Right cardiac atrium (tissue), 5 donors: ENCODE results near the gene KLF13. TPM values are rescaled to one million over a fixed set of nuclear protein-coding genes. Genes with fewer than 3 reads are reported as not detected.

Source experiments
- ATAC-seq, 2 donors: fragments of 200-7000 bp; cut with Tn5 transposase; one replicate each; pipeline versions ENCODE4 v1.8.0 to v1.9.1; 2020; ENCODE audit warnings: moderate library complexity in 2 of 2, mild to moderate bottlenecking in 1 of 2
- DNase-seq, 3 donors: peaks; one replicate each; pipeline ENCODE4 v3.0.0-alpha.2; 2020
- H3K27ac ChIP-seq: one replicate; pipeline ENCODE4 v1.5.1; 2013; ENCODE audit warnings: mild to moderate bottlenecking, low read length, control low read depth, moderate library complexity
- H3K27me3 ChIP-seq: one replicate; pipeline ENCODE4 v1.6.1; 2013; ENCODE audit not compliant: control insufficient read depth, insufficient read depth
- H3K4me1 ChIP-seq: one replicate; pipeline ENCODE4 v1.6.1; 2013; ENCODE audit warnings: low read length; ENCODE audit not compliant: control insufficient read depth, insufficient read depth
- H3K4me3 ChIP-seq: one replicate; pipeline ENCODE4 v1.5.1; 2013; ENCODE audit warnings: low read length, control low read depth
- H3K9me3 ChIP-seq: one replicate; pipeline ENCODE4 v1.6.1; 2013; ENCODE audit warnings: low read length; ENCODE audit not compliant: control insufficient read depth
- WGBS: extraction: QIAGEN DNeasy Blood & Tissue Kit; methylation state at CpG from one replicate; pipeline ENCODE4 v1.1.7; 2013; 5-methylcytosine and 5-hydroxymethylcytosine counted together
- intact Hi-C, 4 donors: fragments of 100-400 bp; cut with DNase I; formaldehyde crosslinking; loops; one replicate each; pipeline versions ENCODE4 v1.11.0 to v1.14.0; 2022 to 2023
- polyA plus RNA-seq: library from polyadenylated mRNA; stranded (reverse); fragments of 200-250 nt; gene quantifications from one replicate; pipeline ENCODE4 v1.2.3, GENCODE V29; 2013
- total RNA-seq, 4 donors: library from RNA; stranded (reverse); fragmentation: NEBNext Ultra II Directional; extraction: Animal tissue kit (Norgen Biotek cat#: 25700); gene quantifications; one replicate each; pipeline ENCODE4 v1.2.1, GENCODE V29; 2021
- donor health status: healthy with polysubstance abuse.
- donor health status: DM: no; HTN: yes; CAD: no.
- donor health status: DM: no; HTN: no; CAD: no.
- donor health status: DM: no; HTN: yes; CAD: no; lungs with severe emphysema.
- donor health status: DM: yes; HTN: yes; CAD: no.

KLF13 gene
- total and polyA plus RNA-seq, 5 donors = 42.3 to 108 (median 75.6) TPM

DNA sequence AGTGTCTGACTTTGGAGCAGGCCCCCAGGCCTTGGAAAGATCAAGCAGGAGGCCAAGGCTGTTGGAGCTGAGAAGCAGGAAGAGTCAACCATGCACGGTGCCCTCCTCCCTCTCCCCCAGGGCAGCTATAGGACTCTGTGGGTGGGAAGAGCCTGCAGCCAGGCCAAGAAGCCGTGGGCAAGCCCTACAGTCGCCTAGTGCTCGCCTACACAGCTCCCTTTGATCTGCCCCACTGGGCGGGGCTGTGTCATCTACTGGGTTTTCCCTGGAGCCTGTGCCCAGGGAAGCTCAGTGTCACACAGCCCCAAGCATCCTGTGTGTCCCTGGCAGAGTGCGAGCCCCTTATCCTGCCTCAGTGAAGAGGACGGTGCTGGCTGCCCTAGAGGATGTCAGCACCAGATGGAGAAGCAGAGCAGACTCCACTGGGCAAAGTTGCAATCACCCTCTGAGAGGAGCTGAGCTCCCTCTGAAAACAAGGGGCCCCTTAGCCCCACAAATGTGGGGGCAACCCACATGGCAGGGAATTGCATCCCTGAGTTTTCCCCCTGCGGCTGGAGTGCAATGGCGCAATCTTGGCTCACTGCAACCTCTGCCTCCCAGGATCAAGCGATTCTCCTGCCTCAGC, 72.2 kb downstream of the KLF13 start:
- ATAC-seq (no peak), DNase-seq (peak in 2 of 3 donors; percentile 52 to 59)
- H3K27ac ChIP-seq = peak overlapping the region; percentile 92
- H3K4me3 ChIP-seq = no peak overlapping the region
- no peaks in the 10 kb centered on the region for H3K9me3 ChIP-seq
- intact Hi-C loops = loop anchor here in 2 of 4 donors (5.0 to 10.0 kb wide), 2 partner anchors 34 to 184 kb away; no protein-coding TSS in a partner anchor
- H3K27me3 ChIP-seq = no peaks in the 10 kb centered on the region
- peaks cover 13% of the 10 kb centered on the region for H3K4me1 ChIP-seq
- 73% methylated on average over 10 of the region's 10 CpGs for WGBS

DNA sequence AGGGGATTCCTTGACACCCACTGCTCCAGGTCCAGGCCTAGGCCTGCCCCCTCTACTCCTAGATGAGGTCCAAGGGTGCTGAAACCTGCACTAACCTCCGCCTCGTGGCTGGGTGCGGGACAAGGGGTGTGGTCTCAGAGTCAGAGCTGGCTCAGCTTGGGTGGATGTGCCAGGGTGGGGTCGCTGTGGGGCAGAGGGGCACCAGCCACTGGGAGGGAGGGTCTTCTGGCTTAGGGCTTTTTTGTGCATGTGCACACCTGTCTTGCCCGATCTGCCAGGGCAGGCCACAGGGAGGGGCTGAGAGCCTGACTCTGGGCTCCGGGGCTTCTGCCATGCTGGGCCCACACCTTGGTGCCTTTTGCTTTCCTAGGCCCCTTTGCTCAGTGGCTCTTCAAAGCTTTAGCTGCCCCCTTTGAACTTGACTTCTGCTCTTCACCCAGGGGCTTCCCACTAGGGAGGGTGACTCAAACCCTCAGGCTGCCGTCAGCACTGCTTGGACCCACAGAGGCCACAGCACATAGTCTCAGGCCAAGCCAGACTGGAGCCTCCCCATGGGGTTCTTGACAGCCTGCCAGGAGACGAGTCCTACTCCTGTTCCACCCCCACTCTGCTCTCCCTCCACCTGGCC, 73.0 kb downstream of the KLF13 start:
- intact Hi-C loops = loop anchor here in 3 of 4 donors (5.0 to 10.0 kb wide), 4 partner anchors 33 to 185 kb away; no protein-coding TSS in a partner anchor
- Histone ChIP-seq H3K27ac (no peak overlapping the region), H3K4me1 (peaks cover 13% of the 10 kb centered on the region), H3K9me3 (no peaks in the 10 kb centered on the region), H3K4me3 (no peak overlapping the region), H3K27me3 (no peaks in the 10 kb centered on the region)
- WGBS = 82% methylated on average over 8 of the region's 8 CpGs
- ATAC-seq (no peak), DNase-seq (peak in 2 of 3 donors; percentile 53 to 57)

DNA sequence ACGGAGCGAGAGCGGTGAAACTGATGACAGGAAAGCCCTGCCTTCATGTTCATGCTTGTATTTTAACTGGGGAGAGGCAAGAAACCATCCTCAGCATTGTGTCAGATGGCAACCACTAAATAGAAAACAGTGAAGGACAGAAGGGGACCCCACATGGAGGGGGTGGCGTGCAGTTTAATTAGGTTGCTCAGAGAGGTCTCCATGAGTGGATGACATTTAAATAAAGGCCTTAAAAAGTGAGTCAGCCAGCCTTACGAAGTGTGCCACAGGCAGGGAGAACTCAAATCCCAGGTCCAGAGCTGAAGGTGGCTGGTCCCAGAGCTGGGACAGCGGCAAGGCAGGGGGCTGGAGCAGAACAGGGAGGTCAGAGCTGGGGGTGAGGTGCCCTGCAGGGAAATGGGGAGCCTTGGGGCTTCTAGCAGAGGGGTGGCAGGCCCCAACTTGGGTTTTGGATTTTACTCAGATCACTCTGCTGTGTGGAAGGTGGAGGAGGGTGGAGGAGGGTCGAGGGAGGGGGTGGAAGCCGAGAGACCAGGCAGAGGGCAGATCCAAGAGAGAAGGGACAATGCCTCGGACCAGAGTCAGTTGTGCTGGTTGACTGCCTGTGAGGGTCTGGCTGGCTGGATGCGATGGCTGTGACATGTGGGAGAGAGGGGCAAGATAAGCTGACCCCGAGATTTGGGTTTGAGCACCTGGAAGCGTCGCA, 73.7 kb downstream of the KLF13 start:
- ATAC-seq (no peak), DNase-seq (no peak)
- no peak overlapping the region for H3K4me3 ChIP-seq
- no peaks in the 10 kb centered on the region for H3K27me3 ChIP-seq
- intact Hi-C loops = loop anchor here in 2 of 4 donors (5.0 to 10.0 kb wide), 2 partner anchors 37 to 84 kb away; no protein-coding TSS in a partner anchor
- H3K27ac ChIP-seq = no peak overlapping the region
- WGBS = 95% methylated on average over 13 of the region's 13 CpGs
- no peaks in the 10 kb centered on the region for H3K9me3 ChIP-seq
- peaks cover 13% of the 10 kb centered on the region for H3K4me1 ChIP-seq

DNA sequence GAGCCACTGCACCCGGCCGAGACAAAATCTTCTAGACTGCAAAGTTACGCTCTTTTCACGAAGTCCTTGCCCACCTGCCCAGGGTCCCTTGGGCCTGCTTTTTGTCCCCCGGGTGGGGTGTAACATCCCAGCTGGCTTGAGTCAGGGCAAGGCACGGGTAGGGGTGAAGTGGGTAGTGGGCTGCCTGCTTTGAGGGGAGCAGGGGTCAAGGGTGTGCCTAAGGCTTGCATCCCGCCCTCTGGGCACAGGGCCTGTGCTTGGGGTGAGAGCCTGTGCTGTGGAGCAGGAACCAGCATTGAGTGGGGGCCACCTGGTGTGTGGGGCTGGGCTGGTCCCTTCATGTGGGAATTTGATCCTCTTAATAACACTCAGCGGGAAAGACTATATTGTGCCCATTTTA, 74.6 kb downstream of the KLF13 start:
- ATAC-seq (no peak), DNase-seq (peak in 2 of 3 donors; percentile 55 to 56)
- Histone ChIP-seq H3K27me3 (no peaks in the 10 kb centered on the region), H3K4me1 (peaks cover 13% of the 10 kb centered on the region), H3K27ac (no peak overlapping the region), H3K9me3 (no peaks in the 10 kb centered on the region), H3K4me3 (no peak overlapping the region)
- intact Hi-C loops = loop anchor here in 2 of 4 donors (5.0 to 10.0 kb wide), 2 partner anchors 36 to 84 kb away; no protein-coding TSS in a partner anchor
- 83% methylated on average over 8 of the region's 8 CpGs for WGBS

DNA sequence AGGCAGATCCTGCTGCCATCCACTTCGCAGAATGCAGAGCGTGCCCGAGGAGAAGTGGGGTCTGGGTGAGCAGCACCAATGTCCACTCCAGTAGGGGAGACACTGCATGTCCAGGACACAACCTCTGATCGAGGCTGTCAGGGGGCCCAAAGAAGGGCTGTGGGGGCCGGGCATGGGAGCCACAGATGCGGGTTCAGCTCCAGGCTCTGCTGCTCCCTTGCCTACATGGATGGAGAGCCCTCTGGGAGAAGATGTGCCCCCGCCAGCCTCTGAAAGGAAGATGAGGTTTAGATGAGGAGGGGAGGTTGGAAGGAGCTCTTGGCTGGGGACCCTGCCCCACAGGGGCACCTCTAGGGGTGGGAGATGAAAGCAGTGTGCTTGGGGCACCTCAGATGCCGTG, 75.4 kb downstream of the KLF13 start:
- no peak for ATAC-seq
- intact Hi-C loops = loop anchor here in 2 of 4 donors (5.0 to 10.0 kb wide), 2 partner anchors 35 to 83 kb away; no protein-coding TSS in a partner anchor
- H3K4me1 ChIP-seq = peaks cover 13% of the 10 kb centered on the region

DNA sequence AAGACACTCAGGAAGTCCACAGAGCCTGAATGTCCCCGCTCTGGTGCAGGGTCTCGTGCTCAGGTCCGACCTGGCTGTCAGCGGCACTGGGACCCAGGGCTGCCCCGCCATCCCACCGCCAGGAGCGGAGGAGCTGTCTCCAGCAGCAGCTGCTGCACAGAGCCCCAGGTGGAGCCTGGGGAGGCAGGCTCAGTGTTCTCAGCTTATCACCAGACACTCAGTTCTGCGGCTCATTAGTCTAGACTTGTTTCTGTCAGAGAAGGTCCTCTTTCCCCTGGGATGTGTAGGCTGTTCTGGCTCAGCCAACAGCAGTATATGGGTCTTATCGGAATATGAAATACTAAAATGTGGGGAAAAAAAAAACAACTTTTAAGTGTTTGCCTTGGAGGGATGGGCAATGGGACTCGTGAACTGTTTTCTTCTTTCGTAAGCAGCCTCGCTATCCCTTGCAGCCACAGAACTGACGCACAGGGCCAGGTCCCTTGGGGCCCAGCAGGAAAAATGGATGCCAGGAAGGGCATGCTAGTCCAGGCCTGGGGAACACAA, 75.9 kb downstream of the KLF13 start:
- Histone ChIP-seq H3K27me3 (no peaks in the 10 kb centered on the region), H3K4me3 (no peak overlapping the region), H3K4me1 (peaks cover 11% of the 10 kb centered on the region), H3K27ac (peak overlapping the region; percentile 50), H3K9me3 (no peaks in the 10 kb centered on the region)
- ATAC-seq (peak; percentile 84), DNase-seq (peak; percentile 77 to 94 (median 94))
- intact Hi-C loops = loop anchor here in 2 of 4 donors (5.0 to 10.0 kb wide), 2 partner anchors 35 to 82 kb away; no protein-coding TSS in a partner anchor
- 49% methylated on average over 13 of the region's 13 CpGs for WGBS

More for the DNA sequence above, 75.4 kb downstream of the KLF13 start:
- no peak overlapping the region for H3K4me3 ChIP-seq
- peak overlapping the region; percentile 10 for H3K27ac ChIP-seq
- DNase-seq = peak in 2 of 3 donors; percentile 41 to 63
- no peaks in the 10 kb centered on the region for H3K9me3 ChIP-seq
- WGBS = 96% methylated on average over 8 of the region's 8 CpGs
- no peaks in the 10 kb centered on the region for H3K27me3 ChIP-seq

DNA sequence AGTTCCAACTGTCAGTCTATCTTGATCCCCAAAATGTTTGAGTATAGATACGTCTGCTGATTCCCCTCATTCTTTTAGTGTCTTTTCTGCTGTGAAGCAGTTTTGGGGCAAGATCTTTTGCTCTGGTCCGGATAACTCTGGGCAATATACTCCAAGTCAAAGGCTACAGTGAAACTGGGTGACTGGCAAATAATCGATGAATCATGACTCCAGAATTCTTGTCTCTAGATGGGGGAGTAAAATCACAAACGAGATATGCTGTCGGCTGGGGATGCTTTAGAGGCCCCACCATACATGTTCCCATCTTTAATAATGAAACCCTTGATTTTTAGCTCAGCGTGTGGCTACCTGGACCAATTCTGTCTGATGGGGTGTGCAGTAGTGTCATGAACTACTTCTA, 76.5 kb downstream of the KLF13 start:
- no peak overlapping the region for H3K4me3 ChIP-seq
- intact Hi-C loops = loop anchor here in 2 of 4 donors (5.0 to 10.0 kb wide), 2 partner anchors 34 to 82 kb away; no protein-coding TSS in a partner anchor
- DNase-seq (peak in 1 of 3 donors; percentile 32), ATAC-seq (peak in 1 of 2 donors; percentile 15)
- 70% methylated on average over 6 of the region's 6 CpGs for WGBS
- peaks cover 6% of the 10 kb centered on the region for H3K4me1 ChIP-seq
- no peaks in the 10 kb centered on the region for H3K9me3 ChIP-seq
- H3K27ac ChIP-seq = peak overlapping the region; percentile 50
- H3K27me3 ChIP-seq = no peaks in the 10 kb centered on the region

DNA sequence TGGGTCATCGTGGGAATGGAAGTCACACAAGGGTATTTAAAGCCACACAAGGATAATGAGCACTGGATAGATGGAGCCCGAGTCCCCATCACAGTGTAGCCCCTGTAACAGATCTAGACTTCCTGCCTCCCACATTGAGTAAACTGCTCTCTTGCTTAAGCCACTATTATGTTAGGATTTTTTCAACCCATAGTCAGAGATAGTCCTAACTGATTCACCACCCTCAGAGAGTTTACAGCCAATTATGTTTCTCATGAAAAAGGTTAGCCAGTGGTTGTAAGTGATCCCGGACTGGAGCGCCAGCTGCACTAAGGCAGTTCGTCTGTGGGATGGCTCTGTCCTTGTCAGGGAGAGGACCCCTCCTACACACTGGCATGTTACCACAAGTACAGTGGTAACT, 77.0 kb downstream of the KLF13 start:
- Histone ChIP-seq H3K27ac (peak overlapping the region; percentile 50), H3K4me1 (peaks cover under 1% of the 10 kb centered on the region), H3K4me3 (no peak overlapping the region), H3K9me3 (no peaks in the 10 kb centered on the region), H3K27me3 (no peaks in the 10 kb centered on the region)
- intact Hi-C loops = loop anchor here in 2 of 4 donors (5.0 to 10.0 kb wide), 2 partner anchors 34 to 81 kb away; no protein-coding TSS in a partner anchor
- ATAC-seq (no peak), DNase-seq (no peak)
- WGBS = 94% methylated on average over 5 of the region's 5 CpGs

DNA sequence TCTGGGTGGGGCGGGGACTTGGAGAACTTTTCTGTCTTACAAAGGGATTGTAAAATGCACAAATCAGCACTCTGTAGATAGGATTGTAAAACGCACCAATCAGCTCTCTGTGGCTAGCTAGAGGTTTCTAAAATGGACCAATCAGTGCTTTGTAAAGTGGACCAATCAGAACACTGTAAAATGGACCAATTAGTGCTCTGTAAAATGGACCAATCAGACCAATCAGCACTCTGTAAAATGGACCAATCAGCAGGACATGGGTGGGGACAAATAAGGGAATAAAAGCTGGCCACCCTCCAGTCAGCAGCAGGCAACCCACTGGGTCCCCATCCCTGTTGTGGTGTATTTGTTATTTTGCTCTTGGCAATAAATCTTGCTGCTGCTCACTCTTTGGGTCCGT, 77.7 kb downstream of the KLF13 start:
- DNase-seq (no peak), ATAC-seq (no peak)
- H3K4me1 ChIP-seq = no peaks in the 10 kb centered on the region
- H3K27ac ChIP-seq = no peak overlapping the region
- WGBS = 94% methylated on average over 3 of the region's 3 CpGs
- H3K27me3 ChIP-seq = no peaks in the 10 kb centered on the region
- no peak overlapping the region for H3K4me3 ChIP-seq
- H3K9me3 ChIP-seq = no peaks in the 10 kb centered on the region
- intact Hi-C loops = loop anchor here in 2 of 4 donors (5.0 to 10.0 kb wide), 2 partner anchors 33 to 80 kb away; no protein-coding TSS in a partner anchor

DNA sequence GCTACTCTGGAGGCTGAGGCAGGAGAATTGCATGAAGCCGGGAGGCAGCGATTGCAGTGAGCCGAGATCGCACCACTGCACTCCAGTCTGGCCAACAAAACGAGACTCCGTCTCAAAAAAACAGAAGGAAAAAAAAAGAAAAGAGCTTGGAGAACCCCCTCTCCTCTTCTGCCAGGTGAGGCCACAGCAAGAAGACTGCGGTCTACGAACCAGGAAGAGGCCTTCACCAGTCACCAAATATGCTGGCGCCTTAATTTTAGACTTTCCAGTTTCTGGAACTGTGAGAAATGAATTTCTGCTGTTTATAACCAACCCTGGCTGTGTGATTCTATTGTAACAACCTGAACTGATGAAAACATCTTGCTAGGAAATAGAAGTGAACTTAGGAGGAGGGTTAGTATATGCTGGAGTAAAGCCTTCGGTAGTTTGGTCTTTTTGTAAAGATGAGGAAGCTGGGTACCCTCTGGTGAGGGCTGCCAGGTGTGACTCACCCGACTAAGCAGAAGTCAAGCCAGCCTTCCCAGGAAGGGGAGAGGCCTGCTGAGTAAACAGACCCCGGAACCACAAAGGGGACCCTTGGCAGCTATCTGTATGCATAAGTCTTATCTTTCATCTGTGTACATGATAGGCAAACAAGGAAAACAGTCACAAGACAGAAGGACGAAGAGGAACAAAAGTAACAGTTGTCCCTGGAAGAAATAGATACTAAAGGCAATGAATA, 78.7 kb downstream of the KLF13 start:
- no peaks in the 10 kb centered on the region for H3K27me3 ChIP-seq
- H3K27ac ChIP-seq = no peak overlapping the region
- 81% methylated on average over 13 of the region's 13 CpGs for WGBS
- intact Hi-C loops = loop anchor here in 1 of 4 donors (10.0 kb wide), 1 partner anchor 79 kb away; no protein-coding TSS in a partner anchor
- H3K4me3 ChIP-seq = no peak overlapping the region
- H3K4me1 ChIP-seq = no peaks in the 10 kb centered on the region
- peak in 1 of 3 donors; percentile 37 for DNase-seq
- H3K9me3 ChIP-seq = no peaks in the 10 kb centered on the region
- ATAC-seq = no peak
